HG03378 (cell line): Measurements from ENCODE around the gene EIF4E3.

ENCODE experiments used
- ATAC-seq: cut with Tn5 transposase; IDR thresholded peaks from one replicate; pipeline ENCODE4 v1.9.1; 2021; ENCODE audit warnings: mild to moderate bottlenecking, moderate library complexity; ENCODE audit not compliant: unreplicated experiment

EIF4E3 gene

GRCh38 chr3:71725271-71725991 is at the start of gene EIF4E3:
Gene EIF4E3 (minus strand): TSS chr3:71725402. CDS start chr3:71725367, 35 bp downstream.
- no peak for ATAC-seq

GRCh38 chr3:71771884-71772283 is 46.7 kb upstream of the EIF4E3 start:
- no peak for ATAC-seq

- ATAC-seq = no peak
Measured at GRCh38 chr3:71771126-71771525, 45.9 kb upstream of the EIF4E3 start.

GRCh38 chr3:71763426-71763825 is 38.2 kb upstream of the EIF4E3 start:
- ATAC-seq = no peak

- no peak for ATAC-seq
Measured at GRCh38 chr3:71760140-71760539, 34.9 kb upstream of the EIF4E3 start.

- no peak for ATAC-seq
Measured at GRCh38 chr3:71759401-71759800, 34.2 kb upstream of the EIF4E3 start.

GRCh38 chr3:71758091-71758490 is 32.9 kb upstream of the EIF4E3 start:
- ATAC-seq = no peak

GRCh38 chr3:71754610-71755253 is 29.5 kb upstream of the EIF4E3 start:
- no peak for ATAC-seq

- no peak for ATAC-seq
Measured at GRCh38 chr3:71753701-71754609, 28.8 kb upstream of the EIF4E3 start, which contains the start of gene GPR27. Gene GPR27 (plus strand): TSS chr3:71753855. CDS start chr3:71754050, 195 bp downstream.

GRCh38 chr3:71752831-71753700 is 27.9 kb upstream of the EIF4E3 start:
- no peak for ATAC-seq

GRCh38 chr3:71751602-71752001 is 26.4 kb upstream of the EIF4E3 start:
- no peak for ATAC-seq

GRCh38 chr3:71744738-71745137 is 19.5 kb upstream of the EIF4E3 start:
- ATAC-seq = no peak

GRCh38 chr3:71742621-71743020 is 17.4 kb upstream of the EIF4E3 start:
- ATAC-seq = no peak

GRCh38 chr3:71734881-71735280 is 9.7 kb upstream of the EIF4E3 start:
- no peak for ATAC-seq

- no peak for ATAC-seq
Measured at GRCh38 chr3:71733319-71733718, 8.1 kb upstream of the EIF4E3 start.

- ATAC-seq = no peak
Measured at GRCh38 chr3:71732637-71733036, 7.4 kb upstream of the EIF4E3 start.

- ATAC-seq = no peak
Measured at GRCh38 chr3:71728632-71729342, 3.6 kb upstream of the EIF4E3 start.

- no peak for ATAC-seq
Measured at GRCh38 chr3:71726146-71726545, 944 bp upstream of the EIF4E3 start.

- no peak for ATAC-seq
Measured at GRCh38 chr3:71724584-71725270, 475 bp downstream of the EIF4E3 start.
